Duodenal mucosa (tissue), 2 donors: ENCODE data around the gene RPL39L.

ENCODE experiments used
- H3K27ac ChIP-seq: one replicate; pipeline ENCODE4 v1.7.0; 2013; ENCODE audit warnings: low read depth, low read length
- H3K27me3 ChIP-seq, 2 donors: one replicate each; pipeline ENCODE4 v1.7.0; 2013; ENCODE audit warnings: low read length in 2 of 2, control low read depth in 1 of 2; ENCODE audit not compliant: insufficient read depth in 2 of 2, control insufficient read depth in 1 of 2
- H3K36me3 ChIP-seq, 2 donors: one replicate each; pipeline ENCODE4 v1.7.0; 2013; ENCODE audit warnings: low read length in 2 of 2, control low read depth in 1 of 2; ENCODE audit not compliant: insufficient read depth in 2 of 2, control insufficient read depth in 1 of 2
- H3K4me1 ChIP-seq, 2 donors: one replicate each; pipeline ENCODE4 v1.7.0; 2013; ENCODE audit warnings: low read length in 2 of 2, control low read depth in 1 of 2; ENCODE audit not compliant: insufficient read depth in 2 of 2, control insufficient read depth in 1 of 2
- H3K4me3 ChIP-seq, 2 donors: one replicate each; pipeline ENCODE4 v1.7.0; 2013; ENCODE audit warnings: low read length in 2 of 2, low read depth in 1 of 2
- H3K9ac ChIP-seq, 2 donors: one replicate each; pipeline ENCODE4 v1.7.0; 2013; ENCODE audit warnings: low read length in 2 of 2, low read depth in 1 of 2
- H3K9me3 ChIP-seq, 2 donors: one replicate each; pipeline ENCODE4 v1.7.0; 2013; ENCODE audit warnings: low read length in 2 of 2, control low read depth in 1 of 2; ENCODE audit not compliant: control insufficient read depth in 1 of 2

RPL39L gene

DNA sequence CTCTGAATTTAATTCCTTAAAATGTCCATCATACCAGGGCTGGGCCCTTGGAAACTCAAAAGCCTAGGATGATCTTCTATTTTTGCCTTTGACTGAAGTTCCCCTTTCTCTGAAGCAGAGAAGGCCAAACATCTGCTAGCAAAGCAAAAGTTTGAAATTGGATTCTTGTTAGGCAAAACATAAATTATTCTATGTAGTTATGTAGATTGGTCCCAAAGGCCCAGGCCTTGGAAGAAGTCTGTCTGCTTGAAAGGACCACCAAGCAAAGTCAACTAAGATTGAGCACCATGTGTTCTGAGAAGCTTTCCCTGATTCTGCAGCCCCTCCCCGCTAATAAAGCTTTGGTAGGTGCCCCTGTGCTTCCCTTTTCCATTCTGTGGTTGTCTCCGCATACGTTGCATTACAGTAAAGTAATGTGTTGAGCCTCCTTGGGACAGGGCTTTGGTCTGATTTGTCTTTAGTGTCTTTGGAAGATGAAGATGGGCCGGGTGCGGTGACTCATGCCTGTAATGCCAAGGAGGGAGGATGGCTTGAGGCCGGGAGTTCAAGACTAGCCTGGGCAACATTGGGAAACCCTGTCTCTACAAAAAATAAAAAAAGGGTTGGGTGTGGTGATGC lies 56.4 kb downstream of the RPL39L start:
- Histone ChIP-seq H3K27me3 (no peaks in the 10 kb centered on the region), H3K4me3 (no peak overlapping the region), H3K9me3 (peaks cover 3 to 7% of the 10 kb centered on the region in 2 donors), H3K4me1 (no peaks in the 10 kb centered on the region), H3K36me3 (no peaks in the 10 kb centered on the region), H3K9ac (no peak overlapping the region), H3K27ac (no peak overlapping the region)

DNA sequence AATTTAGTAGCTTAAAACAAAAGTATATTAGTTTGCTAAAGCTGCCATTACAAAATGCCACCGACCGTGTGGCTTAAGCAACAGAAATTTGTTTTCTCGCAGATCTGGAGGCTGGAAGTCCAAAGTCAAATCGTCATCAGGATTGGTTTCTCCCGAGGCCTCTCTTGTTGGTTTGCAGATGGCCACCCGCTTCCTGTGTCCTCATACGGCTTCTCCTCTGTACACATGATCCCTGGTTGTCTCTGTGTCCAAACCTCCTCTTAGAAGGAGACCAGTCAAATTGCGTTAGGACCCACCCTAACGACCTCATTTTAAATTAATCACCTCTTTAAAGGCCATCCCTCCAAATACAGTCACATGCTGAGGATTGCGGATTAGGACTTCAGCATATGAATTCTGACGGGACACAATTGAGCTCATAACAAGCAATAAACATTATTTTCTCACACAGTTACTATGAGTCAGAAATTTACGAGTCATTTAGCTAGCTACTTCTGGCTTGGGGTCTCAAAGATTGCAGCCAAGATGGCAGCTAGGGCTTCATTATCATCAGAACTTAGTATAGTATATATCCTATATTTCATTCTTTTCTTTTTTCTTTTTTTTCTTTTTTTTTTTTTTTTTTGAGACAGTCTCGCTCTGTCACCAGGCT lies 58.4 kb downstream of the RPL39L start:
- Histone ChIP-seq H3K9me3 (no peaks in the 10 kb centered on the region), H3K4me1 (no peaks in the 10 kb centered on the region), H3K27me3 (no peaks in the 10 kb centered on the region), H3K9ac (no peak overlapping the region), H3K36me3 (peaks cover 2 to 9% of the 10 kb centered on the region in 2 donors), H3K4me3 (no peak overlapping the region), H3K27ac (no peak overlapping the region)

DNA sequence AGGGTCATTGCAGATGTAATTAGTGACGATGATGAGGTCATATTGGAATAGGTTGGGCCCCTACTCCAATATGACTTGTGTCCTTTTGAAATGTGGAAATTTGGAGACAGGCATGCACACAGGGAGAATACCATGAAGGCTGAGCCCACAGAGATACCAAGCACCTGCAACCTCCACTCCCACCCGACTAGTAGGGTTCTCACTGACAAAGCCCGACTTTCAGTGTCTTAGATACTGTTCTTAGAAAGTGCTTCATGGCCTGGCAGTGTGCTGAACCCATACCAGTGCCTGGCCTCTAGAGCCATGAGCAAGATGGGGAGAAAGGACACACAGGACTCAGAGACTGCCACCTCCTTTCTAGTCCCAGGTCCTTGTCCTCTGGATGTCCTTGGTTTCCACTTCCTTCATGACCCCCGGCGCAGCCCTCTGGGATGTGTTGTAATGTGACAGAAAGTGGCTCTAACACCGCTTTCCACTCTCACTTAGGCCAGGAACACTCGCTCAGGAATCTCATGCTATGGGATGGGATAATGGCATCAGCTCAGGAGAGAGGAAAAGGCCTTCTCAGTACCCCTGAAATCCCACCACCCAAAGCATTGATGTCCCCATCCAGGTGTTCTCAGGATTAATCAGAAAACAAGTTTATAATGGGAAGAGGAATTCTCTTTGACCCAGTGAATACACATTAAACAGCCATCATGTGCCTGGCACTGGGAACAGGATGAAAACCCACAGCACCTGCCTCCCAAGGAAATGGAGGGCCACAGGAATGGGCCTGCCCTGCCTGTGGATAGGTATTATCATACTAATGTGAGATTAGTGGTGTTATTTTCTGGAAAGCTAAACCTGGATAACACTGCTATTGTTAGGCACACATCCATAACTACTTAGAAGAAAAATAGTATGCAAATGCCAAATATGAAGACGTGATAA lies 59.9 kb downstream of the RPL39L start:
- Histone ChIP-seq H3K9me3 (no peaks in the 10 kb centered on the region), H3K27me3 (no peaks in the 10 kb centered on the region), H3K4me3 (no peak overlapping the region), H3K36me3 (peaks cover 5 to 15% of the 10 kb centered on the region in 2 donors), H3K4me1 (no peaks in the 10 kb centered on the region), H3K27ac (no peak overlapping the region), H3K9ac (no peak overlapping the region)

DNA sequence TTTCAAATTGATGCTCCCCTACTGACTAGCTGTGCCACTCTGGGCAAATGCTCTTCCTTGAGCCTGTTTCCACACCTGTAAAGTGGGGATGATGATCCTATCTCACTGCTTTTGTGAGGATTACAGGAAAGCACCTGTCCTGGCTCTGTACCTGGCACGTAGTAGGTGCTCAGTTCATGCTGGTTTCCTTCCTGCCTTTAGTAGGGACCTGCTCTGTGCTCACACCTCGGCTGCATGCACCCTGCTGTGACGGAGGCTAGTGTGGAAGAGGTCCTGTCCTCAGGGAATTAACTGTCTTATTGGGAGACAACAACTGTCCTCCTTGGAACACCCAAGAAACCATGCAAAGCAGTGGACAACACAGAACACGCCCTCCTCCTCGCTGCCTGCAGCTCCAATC lies 61.8 kb downstream of the RPL39L start:
- Histone ChIP-seq H3K36me3 (peaks cover 5 to 18% of the 10 kb centered on the region in 2 donors), H3K4me3 (no peak overlapping the region), H3K9ac (no peak overlapping the region), H3K9me3 (no peaks in the 10 kb centered on the region), H3K27me3 (no peaks in the 10 kb centered on the region), H3K27ac (no peak overlapping the region), H3K4me1 (no peaks in the 10 kb centered on the region)

DNA sequence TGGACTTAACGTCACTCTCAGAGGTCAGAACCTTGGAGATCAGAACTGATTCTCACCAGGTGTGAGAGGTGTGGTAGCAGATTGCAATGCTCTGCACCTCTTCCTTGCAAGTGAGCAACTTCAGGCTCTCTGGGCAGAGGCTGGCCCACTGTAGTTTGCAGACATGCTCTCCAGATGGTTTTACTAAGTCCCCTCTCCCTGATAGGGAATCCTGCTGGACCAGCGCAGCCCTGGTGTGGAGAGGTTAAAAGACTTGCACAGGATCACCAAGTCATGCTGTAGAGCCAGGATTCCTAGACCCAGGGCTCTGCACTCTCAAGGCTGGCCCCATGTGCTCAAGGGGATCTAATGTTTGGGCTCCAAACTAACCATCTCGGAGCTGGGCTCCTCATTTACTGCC lies 62.2 kb downstream of the RPL39L start:
- no peaks in the 10 kb centered on the region for H3K27me3 ChIP-seq
- peaks cover 5 to 18% of the 10 kb centered on the region in 2 donors for H3K36me3 ChIP-seq
- no peak overlapping the region for H3K9ac ChIP-seq
- no peaks in the 10 kb centered on the region for H3K4me1 ChIP-seq
- no peak overlapping the region for H3K27ac ChIP-seq
- H3K9me3 ChIP-seq = no peaks in the 10 kb centered on the region
- no peak overlapping the region for H3K4me3 ChIP-seq

DNA sequence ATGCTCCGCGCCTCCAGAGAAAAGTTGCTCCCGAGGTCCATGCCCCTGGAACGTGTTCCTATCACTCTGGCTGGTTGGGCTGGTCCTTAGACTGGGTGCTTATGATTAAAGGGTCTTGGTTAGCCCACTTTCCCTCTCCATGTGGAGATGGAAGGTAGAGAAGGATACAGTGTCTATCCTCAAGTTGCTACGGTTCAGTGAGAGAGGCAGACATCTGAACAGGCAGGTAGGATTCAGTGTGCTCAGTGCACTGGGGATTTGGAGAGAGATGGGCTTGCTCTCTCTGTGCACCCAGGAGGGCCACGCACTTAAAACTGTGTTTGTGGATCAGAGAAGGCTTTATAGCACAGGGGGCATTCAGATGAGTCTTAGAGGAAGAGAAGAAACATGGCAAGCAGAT lies 63.0 kb downstream of the RPL39L start:
- Histone ChIP-seq H3K9me3 (no peaks in the 10 kb centered on the region), H3K9ac (no peak overlapping the region), H3K27ac (no peak overlapping the region), H3K4me3 (no peak overlapping the region), H3K36me3 (peaks cover 5 to 18% of the 10 kb centered on the region in 2 donors), H3K27me3 (no peaks in the 10 kb centered on the region), H3K4me1 (no peaks in the 10 kb centered on the region)

DNA sequence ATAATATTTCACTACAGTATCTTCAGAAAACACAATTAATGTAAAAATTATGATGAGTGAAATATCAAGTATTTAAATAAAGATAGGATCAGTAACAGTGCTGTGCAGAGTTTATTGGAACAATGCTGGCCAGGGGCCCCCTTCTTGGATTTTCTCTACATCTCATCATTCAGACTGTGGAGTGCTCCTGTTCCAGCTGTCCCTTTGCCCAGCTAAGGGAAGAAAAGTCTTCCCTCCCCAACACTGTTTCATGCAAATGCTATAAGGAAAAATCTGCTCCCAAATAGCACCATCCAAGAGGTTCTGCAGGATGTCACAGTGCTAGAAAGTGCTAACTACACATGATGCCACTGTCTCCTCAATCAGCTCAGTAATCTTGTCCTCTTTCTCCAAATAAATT lies 64.5 kb downstream of the RPL39L start:
- Histone ChIP-seq H3K36me3 (peaks cover 5 to 18% of the 10 kb centered on the region in 2 donors), H3K27me3 (no peaks in the 10 kb centered on the region), H3K9ac (no peak overlapping the region), H3K9me3 (no peaks in the 10 kb centered on the region), H3K27ac (no peak overlapping the region), H3K4me1 (no peaks in the 10 kb centered on the region), H3K4me3 (no peak overlapping the region)

DNA sequence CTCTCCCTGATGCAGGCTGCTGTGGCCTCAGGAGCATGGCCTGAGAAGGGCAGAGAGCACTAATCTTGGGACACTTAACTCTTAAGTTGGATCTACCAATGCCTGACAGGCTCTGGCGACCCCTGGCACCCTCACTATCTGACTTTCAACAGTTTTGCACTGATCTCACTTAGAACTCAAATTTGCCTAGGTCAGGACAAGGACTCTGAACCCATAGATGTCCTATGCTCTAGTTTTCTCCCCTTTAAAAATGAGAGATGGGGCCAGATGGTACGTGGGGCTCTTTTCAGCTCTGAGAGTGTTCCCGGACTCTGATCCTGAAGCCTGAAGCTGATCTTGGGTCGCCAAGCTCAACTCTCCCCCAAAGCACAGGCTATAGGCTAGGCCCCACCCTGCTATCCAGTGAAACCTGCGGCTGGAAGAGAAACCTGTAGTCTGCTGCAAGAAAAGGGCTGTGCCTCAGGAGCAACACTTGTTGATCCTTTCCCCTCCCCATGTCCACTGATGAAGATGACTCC lies 65.7 kb downstream of the RPL39L start:
- Histone ChIP-seq H3K9me3 (no peaks in the 10 kb centered on the region), H3K9ac (no peak overlapping the region), H3K4me1 (no peaks in the 10 kb centered on the region), H3K4me3 (no peak overlapping the region), H3K36me3 (peaks cover 5 to 18% of the 10 kb centered on the region in 2 donors), H3K27ac (no peak overlapping the region), H3K27me3 (no peaks in the 10 kb centered on the region)

DNA sequence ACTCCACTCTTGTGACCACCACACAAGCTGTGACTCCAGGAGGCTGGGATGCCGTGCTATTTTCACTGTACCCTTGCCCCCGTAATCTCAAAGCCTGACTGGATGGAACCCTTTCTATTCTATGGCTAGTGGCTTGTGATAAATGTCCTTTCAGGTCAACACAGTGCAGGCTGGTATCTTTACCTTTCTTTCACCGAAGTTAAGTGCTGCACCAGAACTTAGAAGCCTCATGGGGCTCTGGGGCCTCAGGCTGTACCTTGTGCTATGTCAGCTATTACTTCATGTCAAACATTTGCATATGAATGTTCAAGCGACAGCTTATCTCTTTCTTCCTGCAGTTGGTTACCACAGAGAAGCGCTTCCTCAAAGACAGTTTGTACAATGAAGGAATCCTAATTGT lies 66.8 kb downstream of the RPL39L start:
- Histone ChIP-seq H3K4me1 (no peaks in the 10 kb centered on the region), H3K27ac (no peak overlapping the region), H3K4me3 (no peak overlapping the region), H3K9ac (no peak overlapping the region), H3K36me3 (peaks cover 5 to 16% of the 10 kb centered on the region in 2 donors), H3K27me3 (no peaks in the 10 kb centered on the region), H3K9me3 (no peaks in the 10 kb centered on the region)

DNA sequence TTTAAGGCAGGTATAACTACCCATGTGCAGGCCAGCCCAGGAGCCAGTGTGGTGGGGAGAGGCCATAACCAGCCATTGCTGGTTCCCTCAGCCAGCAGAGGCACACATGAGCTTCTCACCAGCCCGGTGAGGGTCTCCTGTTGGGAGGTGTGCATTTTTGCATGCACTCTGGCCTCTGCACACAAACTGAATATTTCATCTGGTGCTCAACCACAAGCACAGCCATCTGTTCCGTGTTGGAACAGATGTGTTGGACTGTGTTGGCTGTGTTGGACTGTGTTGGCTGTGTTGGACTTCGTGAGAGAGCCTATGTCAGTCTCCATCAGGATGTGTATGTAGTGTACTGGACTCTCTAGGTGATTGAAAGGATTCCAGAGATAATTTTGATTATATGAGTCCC lies 67.2 kb downstream of the RPL39L start:
- Histone ChIP-seq H3K27ac (no peak overlapping the region), H3K9ac (no peak overlapping the region), H3K4me1 (no peaks in the 10 kb centered on the region), H3K27me3 (no peaks in the 10 kb centered on the region), H3K36me3 (peaks cover 4 to 15% of the 10 kb centered on the region in 2 donors), H3K9me3 (no peaks in the 10 kb centered on the region), H3K4me3 (no peak overlapping the region)
